Measurements from ENCODE around the gene VWCE. TPM values are rescaled to one million over a fixed set of nuclear protein-coding genes. Genes with fewer than 3 reads are reported as not detected.

Gene VWCE
- total RNA-seq, 1 experiment from 2014 or later: 8.0 TPM

DNA sequence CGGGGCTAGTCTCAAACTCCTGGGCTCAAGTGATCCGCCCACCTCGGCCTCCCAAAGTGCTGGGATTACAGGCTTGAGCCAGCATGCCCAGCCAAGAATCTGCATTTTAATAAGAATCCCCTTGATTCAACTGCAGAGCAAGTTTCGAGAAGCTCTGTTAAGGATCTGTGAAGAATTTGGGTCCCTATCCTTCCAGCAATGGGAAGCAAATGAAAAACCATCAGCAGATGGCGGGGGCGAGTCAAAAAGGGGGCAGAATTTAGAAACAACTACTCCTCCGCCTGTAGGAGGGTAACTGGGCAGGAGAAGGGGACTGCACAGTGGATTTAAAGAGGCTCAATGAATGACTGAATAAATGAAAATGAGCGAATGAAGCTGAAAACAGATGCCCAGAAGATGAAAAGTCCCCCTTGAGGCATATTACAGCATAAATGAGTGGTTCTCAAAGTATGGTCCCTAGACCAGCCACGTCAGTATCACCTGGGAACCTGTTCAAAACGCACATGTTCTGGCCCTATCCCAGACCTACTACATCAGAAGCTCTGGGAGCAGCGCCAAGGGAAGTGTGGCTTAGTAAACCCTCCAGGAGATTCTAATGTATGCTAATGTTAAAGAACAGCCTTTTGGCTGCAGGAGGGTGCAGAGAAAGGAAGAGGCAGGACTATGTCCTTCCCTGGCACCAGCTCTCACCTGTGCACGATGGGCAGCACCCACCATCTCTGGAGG is 15.0 kb downstream of the VWCE start:
- TF ChIP-seq EZH2 (IDR thresholded peaks at IDR 0.05; ENCODE audit: borderline replicate concordance, low read depth, low read length, poor library complexity, severe bottlenecking) (no peak), CTCF (conservative IDR thresholded peaks at IDR 0.05; ENCODE audit: low read depth, low read length) (no peak)
- DNase-seq (ENCODE audit: low spot score): no peak
- Histone ChIP-seq H3K9me3 (ENCODE audit: low read depth, low read length, poor library complexity, severe bottlenecking) (no peaks in the 10 kb centered on the region), H3K36me3 (ENCODE audit: insufficient read depth, low read length, poor library complexity, severe bottlenecking) (no peaks in the 10 kb centered on the region), H3K4me1 (ENCODE audit: insufficient read depth, low read length, poor library complexity, severe bottlenecking) (no peaks in the 10 kb centered on the region), H3K27ac (ENCODE audit: low read depth, low read length, poor library complexity, severe bottlenecking) (no peak overlapping the region), H3K4me3 (ENCODE audit: low read depth, low read length, poor library complexity, severe bottlenecking) (no peak overlapping the region), H3K27me3 (replicated peaks; ENCODE audit: insufficient read depth, low read depth, low read length, poor library complexity) (no peaks in the 10 kb centered on the region)
- intact Hi-C loops (cut with micrococcal nuclease; ENCODE audit: unreplicated experiment): no loop called here
- POLR2A ChIA-PET (ENCODE audit: low non-redundant PET): no interaction called here
- no TSS peak for BruUV-seq (replicated peaks)
- CTCF ChIA-PET: no interaction called here

GRCh38 chr11:61278001-61278470 is 17.1 kb downstream of the VWCE start:
- no peaks in the 10 kb centered on the region for H3K27me3 ChIP-seq (replicated peaks; ENCODE audit: insufficient read depth, low read depth, low read length, poor library complexity)
- no peak for DNase-seq (ENCODE audit: low spot score)
- POLR2A ChIA-PET (ENCODE audit: low non-redundant PET): no interaction called here
- CTCF ChIA-PET: interaction anchor here (0.6 kb wide), 1 partner anchor 476 kb away, joined by 3 read pairs; no protein-coding TSS in a partner anchor
- intact Hi-C loops (cut with micrococcal nuclease; ENCODE audit: unreplicated experiment): no loop called here
- H3K4me1 ChIP-seq (ENCODE audit: insufficient read depth, low read length, poor library complexity, severe bottlenecking): no peaks in the 10 kb centered on the region
- TF ChIP-seq CTCF (conservative IDR thresholded peaks at IDR 0.05; ENCODE audit: low read depth, low read length): no peak
- TF ChIP-seq EZH2 (IDR thresholded peaks at IDR 0.05; ENCODE audit: borderline replicate concordance, low read depth, low read length, poor library complexity, severe bottlenecking): no peak
- no peaks in the 10 kb centered on the region for H3K9me3 ChIP-seq (ENCODE audit: low read depth, low read length, poor library complexity, severe bottlenecking)
- no peak overlapping the region for H3K4me3 ChIP-seq (ENCODE audit: low read depth, low read length, poor library complexity, severe bottlenecking)
- no peak overlapping the region for H3K27ac ChIP-seq (ENCODE audit: low read depth, low read length, poor library complexity, severe bottlenecking)
- BruUV-seq (replicated peaks): no TSS peak
- H3K36me3 ChIP-seq (ENCODE audit: insufficient read depth, low read length, poor library complexity, severe bottlenecking): no peaks in the 10 kb centered on the region

GRCh38 chr11:61277186-61278000 is 17.7 kb downstream of the VWCE start:
- H3K4me1 ChIP-seq (ENCODE audit: insufficient read depth, low read length, poor library complexity, severe bottlenecking): no peaks in the 10 kb centered on the region
- intact Hi-C loops (cut with micrococcal nuclease; ENCODE audit: unreplicated experiment): no loop called here
- H3K36me3 ChIP-seq (ENCODE audit: insufficient read depth, low read length, poor library complexity, severe bottlenecking): no peaks in the 10 kb centered on the region
- POLR2A ChIA-PET (ENCODE audit: low non-redundant PET): no interaction called here
- TF ChIP-seq CTCF (conservative IDR thresholded peaks at IDR 0.05; ENCODE audit: low read depth, low read length) (no peak), EZH2 (IDR thresholded peaks at IDR 0.05; ENCODE audit: borderline replicate concordance, low read depth, low read length, poor library complexity, severe bottlenecking) (no peak)
- H3K27ac ChIP-seq (ENCODE audit: low read depth, low read length, poor library complexity, severe bottlenecking): no peak overlapping the region
- no peak for DNase-seq (ENCODE audit: low spot score)
- H3K9me3 ChIP-seq (ENCODE audit: low read depth, low read length, poor library complexity, severe bottlenecking): no peaks in the 10 kb centered on the region
- H3K4me3 ChIP-seq (ENCODE audit: low read depth, low read length, poor library complexity, severe bottlenecking): no peak overlapping the region
- H3K27me3 ChIP-seq (replicated peaks; ENCODE audit: insufficient read depth, low read depth, low read length, poor library complexity): no peaks in the 10 kb centered on the region
- CTCF ChIA-PET: interaction anchor here (0.6 kb wide), 2 partner anchors 37 to 476 kb away, joined by 3 to 20 read pairs; no protein-coding TSS in a partner anchor
- BruUV-seq (replicated peaks): no TSS peak

All from A673 (cell line).